ENCODE results near the gene HBEGF. TPM values are rescaled to one million over a fixed set of nuclear protein-coding genes. Genes with fewer than 3 reads are reported as not detected.
A peak's percentile ranks its signal among the peaks of the same experiment; 100 is the strongest.

The HBEGF gene
- polyA plus RNA-seq, 3 donors: 25.2 to 548 (median 31.6) TPM

- TF ChIP-seq CTCF (IDR thresholded peaks at IDR 0.05): no peak
- WGBS (ENCODE audit: insufficient coverage): 100% methylated on average over 1 of the region's 5 CpGs
- peaks cover 8% of the 10 kb centered on the region in 2 donors for H3K4me1 ChIP-seq (ENCODE audit: control insufficient read depth in 1 of 2, insufficient read depth in 2 of 2, low read length in 2 of 2)
- no peaks in the 10 kb centered on the region for H3K79me2 ChIP-seq (ENCODE audit: insufficient read depth, low read length)
- H3K36me3 ChIP-seq (replicated peaks in 1 of 2; ENCODE audit: control insufficient read depth in 1 of 2, insufficient read depth in 2 of 2, low read length in 2 of 2): peaks cover 21 to 30% of the 10 kb centered on the region in 2 donors
- no peak for DNase-seq
- no peak overlapping the region for H2AFZ ChIP-seq (ENCODE audit: insufficient read depth, low read depth, low read length, poor library complexity, severe bottlenecking)
- H3K4me3 ChIP-seq (replicated peaks in 1 of 3; ENCODE audit: low read depth in 2 of 3, low read length in 3 of 3): no peak overlapping the region
- H3K4me3 Mint-ChIP-seq: no peak overlapping the region
- no peak overlapping the region for H3K27ac Mint-ChIP-seq
- H3K9ac ChIP-seq (ENCODE audit: insufficient read depth, low read length, poor library complexity, severe bottlenecking): no peak overlapping the region
- H3K4me1 Mint-ChIP-seq: peaks cover 22% of the 10 kb centered on the region
- intact Hi-C loops (cut with micrococcal nuclease): no loop called here
- H3K9me3 ChIP-seq (replicated peaks in 1 of 2; ENCODE audit: control insufficient read depth in 1 of 2, insufficient read depth in 1 of 2, low read length in 2 of 2): no peaks in the 10 kb centered on the region
- H3K27ac ChIP-seq (ENCODE audit: low read depth in 1 of 2, low read length in 2 of 2): no peak overlapping the region
- H3K36me3 Mint-ChIP-seq: peaks cover 33 to 35% of the 10 kb centered on the region in 2 donors
- peaks cover 0 to 2% (median 0%) of the 10 kb centered on the region in 7 donors for H3K9me3 Mint-ChIP-seq
- H4K20me1 ChIP-seq (ENCODE audit: insufficient read depth, low read length): peaks cover 7% of the 10 kb centered on the region
- no peak overlapping the region for H3K4me2 ChIP-seq (replicated peaks; ENCODE audit: extremely low read depth, low read length, poor library complexity, severe bottlenecking)
- no peaks in the 10 kb centered on the region for H3K27me3 ChIP-seq (ENCODE audit: control insufficient read depth in 2 of 2, insufficient read depth in 2 of 2, low read length in 2 of 2)
- peaks cover 0 to 2% (median 2%) of the 10 kb centered on the region in 3 donors for H3K27me3 Mint-ChIP-seq (ENCODE audit: low read depth in 3 of 3)
Measured at GRCh38 chr5:140329739-140330481, 16.5 kb downstream of the HBEGF start.

GRCh38 chr5:140328036-140328764 is 18.2 kb downstream of the HBEGF start:
- intact Hi-C loops (cut with micrococcal nuclease): no loop called here
- WGBS (ENCODE audit: insufficient coverage): 100% methylated on average over 2 of the region's 8 CpGs
- no peak overlapping the region for H3K4me2 ChIP-seq (replicated peaks; ENCODE audit: extremely low read depth, low read length, poor library complexity, severe bottlenecking)

More at GRCh38 chr5:140328036-140328764, 18.2 kb downstream of the HBEGF start:
- no peak for DNase-seq
- no peak overlapping the region for H3K4me3 ChIP-seq (replicated peaks in 1 of 3; ENCODE audit: low read depth in 2 of 3, low read length in 3 of 3)
- Mint-ChIP-seq H3K4me3 (no peak overlapping the region), H3K27ac (peak overlapping the region in 2 of 7 donors; percentile 48 to 57), H3K36me3 (peaks cover 17 to 20% of the 10 kb centered on the region in 2 donors), H3K27me3 (ENCODE audit: low read depth in 3 of 3) (peaks cover 0 to 2% (median 1%) of the 10 kb centered on the region in 3 donors), H3K4me1 (peaks cover 35% of the 10 kb centered on the region), H3K9me3 (peaks cover 0 to 2% (median 0%) of the 10 kb centered on the region in 7 donors)
- peaks cover 8 to 13% of the 10 kb centered on the region in 2 donors for H3K36me3 ChIP-seq (replicated peaks in 1 of 2; ENCODE audit: control insufficient read depth in 1 of 2, insufficient read depth in 2 of 2, low read length in 2 of 2)
- no peaks in the 10 kb centered on the region for H4K20me1 ChIP-seq (ENCODE audit: insufficient read depth, low read length)
- H3K27ac ChIP-seq (ENCODE audit: low read depth in 1 of 2, low read length in 2 of 2): no peak overlapping the region
- H3K4me1 ChIP-seq (ENCODE audit: control insufficient read depth in 1 of 2, insufficient read depth in 2 of 2, low read length in 2 of 2): peaks cover 25% of the 10 kb centered on the region in 2 donors
- no peak for TF ChIP-seq CTCF (IDR thresholded peaks at IDR 0.05)
- no peaks in the 10 kb centered on the region for H3K9me3 ChIP-seq (replicated peaks in 1 of 2; ENCODE audit: control insufficient read depth in 1 of 2, insufficient read depth in 1 of 2, low read length in 2 of 2)
- no peak overlapping the region for H2AFZ ChIP-seq (ENCODE audit: insufficient read depth, low read depth, low read length, poor library complexity, severe bottlenecking)
- no peaks in the 10 kb centered on the region for H3K79me2 ChIP-seq (ENCODE audit: insufficient read depth, low read length)
- H3K27me3 ChIP-seq (ENCODE audit: control insufficient read depth in 2 of 2, insufficient read depth in 2 of 2, low read length in 2 of 2): no peaks in the 10 kb centered on the region
- H3K9ac ChIP-seq (ENCODE audit: insufficient read depth, low read length, poor library complexity, severe bottlenecking): no peak overlapping the region
